Uterus (tissue), 2 donors: Measurements from ENCODE around the gene NPC2.

Experiments
- POLR2A ChIP-seq, 2 donors: fragments of 450-650 bp; IDR thresholded peaks; one replicate each; pipeline ENCODE4 v1.6.1; 2016; ENCODE audit warnings: antibody characterized with exemption in 2 of 2, mild to moderate bottlenecking in 1 of 2, moderate library complexity in 1 of 2
- TF ChIP-seq, protein P1 (sequence below), 4 experiments: fragments of 200-600 bp in 2 of 4; fragments of 450-650 bp in 2 of 4; sonication (generic) in 2 of 4; IDR thresholded peaks; one replicate each; pipeline ENCODE4 v1.5.1; 2016 to 2019; ENCODE audit warnings: antibody characterized with exemption in 4 of 4, mild to moderate bottlenecking in 2 of 4, moderate library complexity in 1 of 4

DNA sequence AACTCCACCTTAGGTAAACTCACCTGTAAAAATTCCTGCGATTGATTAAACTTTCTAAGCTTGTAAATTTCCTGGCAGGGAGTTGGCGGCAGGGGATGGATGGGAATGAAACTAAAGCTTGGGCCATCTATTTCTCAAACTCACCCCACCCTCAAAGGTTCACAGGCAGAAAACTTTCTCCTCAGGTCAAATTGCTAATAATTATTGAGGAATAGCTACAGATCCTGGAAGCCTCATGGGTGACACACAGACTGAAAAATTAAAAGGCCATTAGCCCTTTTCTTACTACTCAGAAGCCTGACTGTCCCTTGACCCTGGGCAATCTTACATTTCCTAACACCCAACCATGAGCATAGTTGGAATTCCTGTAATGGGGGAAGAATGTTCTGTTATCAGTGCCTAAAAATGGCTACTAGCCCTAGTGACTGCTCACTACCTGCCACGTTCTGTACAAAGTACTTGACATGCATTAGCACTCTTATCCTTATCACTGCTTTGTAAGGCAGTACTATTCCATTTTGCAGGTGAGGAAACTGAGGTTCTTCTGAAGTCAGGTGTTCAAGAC, 54.7 kb downstream of the NPC2 start:
- TF ChIP-seq, protein P1, sequence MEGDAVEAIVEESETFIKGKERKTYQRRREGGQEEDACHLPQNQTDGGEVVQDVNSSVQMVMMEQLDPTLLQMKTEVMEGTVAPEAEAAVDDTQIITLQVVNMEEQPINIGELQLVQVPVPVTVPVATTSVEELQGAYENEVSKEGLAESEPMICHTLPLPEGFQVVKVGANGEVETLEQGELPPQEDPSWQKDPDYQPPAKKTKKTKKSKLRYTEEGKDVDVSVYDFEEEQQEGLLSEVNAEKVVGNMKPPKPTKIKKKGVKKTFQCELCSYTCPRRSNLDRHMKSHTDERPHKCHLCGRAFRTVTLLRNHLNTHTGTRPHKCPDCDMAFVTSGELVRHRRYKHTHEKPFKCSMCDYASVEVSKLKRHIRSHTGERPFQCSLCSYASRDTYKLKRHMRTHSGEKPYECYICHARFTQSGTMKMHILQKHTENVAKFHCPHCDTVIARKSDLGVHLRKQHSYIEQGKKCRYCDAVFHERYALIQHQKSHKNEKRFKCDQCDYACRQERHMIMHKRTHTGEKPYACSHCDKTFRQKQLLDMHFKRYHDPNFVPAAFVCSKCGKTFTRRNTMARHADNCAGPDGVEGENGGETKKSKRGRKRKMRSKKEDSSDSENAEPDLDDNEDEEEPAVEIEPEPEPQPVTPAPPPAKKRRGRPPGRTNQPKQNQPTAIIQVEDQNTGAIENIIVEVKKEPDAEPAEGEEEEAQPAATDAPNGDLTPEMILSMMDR (IDR thresholded peaks at IDR 0.05) = no peak
- TF ChIP-seq POLR2A (IDR thresholded peaks at IDR 0.05) = no peak
